HL-60 (cell line): Measurements from ENCODE around the gene DEGS2.

Experiments used
- DNase-seq, 2 experiments: peaks; one replicate each; pipeline ENCODE4 v3.0.0-alpha.2; 2010 to 2020; ENCODE audit warnings: low read depth in 1 of 2, low spot score in 1 of 2
- H3K27ac ChIP-seq: fragments of 250-450 bp; sonication (Bioruptor Pico); replicated peaks from 2 replicates; pipeline ENCODE4 v1.5.1; 2020; ENCODE audit warnings: mild to moderate bottlenecking, moderate library complexity
- H3K27me3 ChIP-seq: fragments of 250-450 bp; sonication (Bioruptor Pico); 2 replicates; pipeline ENCODE4 v1.5.1; 2021; ENCODE audit warnings: mild to moderate bottlenecking, moderate library complexity; ENCODE audit not compliant: insufficient read depth, poor library complexity, severe bottlenecking
- H3K4me3 ChIP-seq: replicated peaks from 2 replicates; pipeline ENCODE4 v1.5.1; 2011; ENCODE audit warnings: mild to moderate bottlenecking, control low read depth, low read length; ENCODE audit not compliant: insufficient read depth
- CTCF ChIP-seq: IDR thresholded peaks from one replicate; pipeline ENCODE4 v1.5.1; 2011; ENCODE audit warnings: low read length, control low read depth, inconsistent platforms; ENCODE audit not compliant: insufficient read depth
- GABPA ChIP-seq: IDR thresholded peaks from 2 replicates; pipeline ENCODE4 v1.6.1; 2012; ENCODE audit warnings: low read depth
- POLR2AphosphoS5 ChIP-seq: IDR thresholded peaks from 2 replicates; pipeline ENCODE4 v1.6.1; 2012; ENCODE audit warnings: low read depth
- REST ChIP-seq: IDR thresholded peaks from 2 replicates; pipeline ENCODE4 v1.6.1; 2012; ENCODE audit warnings: low read depth; ENCODE audit not compliant: insufficient replicate concordance
- SPI1 ChIP-seq: IDR thresholded peaks from 2 replicates; pipeline ENCODE4 v1.6.1; 2012; ENCODE audit warnings: low read depth, mild to moderate bottlenecking, borderline replicate concordance

DEGS2 gene

GRCh38 chr14:100117633-100118395, 41.6 kb downstream of the DEGS2 start:
- no peak overlapping the region for H3K4me3 ChIP-seq
- DNase-seq = no peak
- TF ChIP-seq CTCF (no peak), SPI1 (peak; percentile 8; the same call in 1 of the 2 replicates)
- no peak overlapping the region for H3K27ac ChIP-seq
- no peaks in the 10 kb centered on the region for H3K27me3 ChIP-seq

GRCh38 chr14:100117026-100117425, 42.4 kb downstream of the DEGS2 start:
- H3K4me3 ChIP-seq = no peak overlapping the region
- no peaks in the 10 kb centered on the region for H3K27me3 ChIP-seq
- TF ChIP-seq CTCF = no peak
- TF ChIP-seq REST = no peak
- no peak for TF ChIP-seq GABPA
- TF ChIP-seq SPI1 = no peak
- no peak for TF ChIP-seq POLR2AphosphoS5
- H3K27ac ChIP-seq = no peak overlapping the region
- DNase-seq = no peak

- no peak for DNase-seq
- H3K27ac ChIP-seq = no peak overlapping the region
- TF ChIP-seq POLR2AphosphoS5 = no peak
- TF ChIP-seq REST = no peak
- no peak for TF ChIP-seq CTCF
- TF ChIP-seq SPI1 = no peak
- no peak overlapping the region for H3K4me3 ChIP-seq
- no peaks in the 10 kb centered on the region for H3K27me3 ChIP-seq
These were observed 43.3 kb downstream of the DEGS2 start for GRCh38 chr14:100116134-100116533.

- no peaks in the 10 kb centered on the region for H3K27me3 ChIP-seq
- H3K27ac ChIP-seq = no peak overlapping the region
- DNase-seq = no peak
- TF ChIP-seq CTCF (no peak), POLR2AphosphoS5 (no peak), GABPA (no peak), SPI1 (no peak), REST (no peak)
- H3K4me3 ChIP-seq = no peak overlapping the region
These were observed 43.7 kb downstream of the DEGS2 start for GRCh38 chr14:100115726-100116125.
